GM21515 (cell line): Measurements from ENCODE around the gene SH3YL1.

ENCODE experiments used
- ATAC-seq: cut with Tn5 transposase; IDR thresholded peaks from one replicate; pipeline ENCODE4 v1.9.1; 2021; ENCODE audit not compliant: unreplicated experiment

The SH3YL1 gene

GRCh38 chr2:258933-259332 is 4.9 kb downstream of the SH3YL1 start:
- ATAC-seq, result no peak

GRCh38 chr2:257842-258241 is 6.0 kb downstream of the SH3YL1 start:
- no peak for ATAC-seq

GRCh38 chr2:257429-257828 is 6.4 kb downstream of the SH3YL1 start:
- ATAC-seq, result no peak

GRCh38 chr2:256094-256493 is 7.7 kb downstream of the SH3YL1 start:
- no peak for ATAC-seq

- ATAC-seq, result no peak
Observed at GRCh38 chr2:255195-255594, 8.6 kb downstream of the SH3YL1 start.

GRCh38 chr2:254241-254640 is 9.6 kb downstream of the SH3YL1 start:
- no peak for ATAC-seq

- ATAC-seq, result no peak
Observed at GRCh38 chr2:253202-253638, 10.6 kb downstream of the SH3YL1 start.

- ATAC-seq, result no peak
Observed at GRCh38 chr2:252001-252602, 11.7 kb downstream of the SH3YL1 start.

GRCh38 chr2:249538-250042 is 14.2 kb downstream of the SH3YL1 start:
- ATAC-seq, result no peak

- no peak for ATAC-seq
Observed at GRCh38 chr2:248724-249123, 15.1 kb downstream of the SH3YL1 start.

GRCh38 chr2:246489-247144 is 17.2 kb downstream of the SH3YL1 start:
- no peak for ATAC-seq

- ATAC-seq, result no peak
Observed at GRCh38 chr2:244547-244946, 19.3 kb downstream of the SH3YL1 start.

GRCh38 chr2:238869-239268 is 25.0 kb downstream of the SH3YL1 start:
- ATAC-seq, result no peak

GRCh38 chr2:238431-238830 is 25.4 kb downstream of the SH3YL1 start:
- ATAC-seq, result no peak

- ATAC-seq, result no peak
Observed at GRCh38 chr2:237878-238277, 26.0 kb downstream of the SH3YL1 start.

- ATAC-seq, result no peak
Observed at GRCh38 chr2:236993-237539, 26.8 kb downstream of the SH3YL1 start.

- ATAC-seq, result no peak
Observed at GRCh38 chr2:234421-234820, 29.4 kb downstream of the SH3YL1 start.

- no peak for ATAC-seq
Observed at GRCh38 chr2:233030-233429, 30.8 kb downstream of the SH3YL1 start.

- ATAC-seq, result no peak
Observed at GRCh38 chr2:231521-232185, 32.2 kb downstream of the SH3YL1 start.

- no peak for ATAC-seq
Observed at GRCh38 chr2:228518-229278, 35.1 kb downstream of the SH3YL1 start.

- ATAC-seq, result no peak
Observed at GRCh38 chr2:228115-228514, 35.7 kb downstream of the SH3YL1 start.
